ENCODE measurements around the gene MYLIP.

The MYLIP gene

GRCh38 chr6:16187176-16187575 lies 58.3 kb downstream of the MYLIP start:
- no peaks in the 10 kb centered on the region for H3K36me3 Mint-ChIP-seq
- no peaks in the 10 kb centered on the region for H3K9me3 Mint-ChIP-seq
- peaks cover 11% of the 10 kb centered on the region for H3K4me1 Mint-ChIP-seq
- no peak overlapping the region for H3K4me3 Mint-ChIP-seq
- no peaks in the 10 kb centered on the region for H3K27me3 Mint-ChIP-seq
- H3K27ac Mint-ChIP-seq: no peak overlapping the region
- no peak for ATAC-seq

- Mint-ChIP-seq H3K9me3 (no peaks in the 10 kb centered on the region), H3K27me3 (peaks cover 26% of the 10 kb centered on the region), H3K36me3 (no peaks in the 10 kb centered on the region), H3K27ac (no peak overlapping the region), H3K4me1 (no peaks in the 10 kb centered on the region), H3K4me3 (no peak overlapping the region)
- no peak for ATAC-seq
Measured at GRCh38 chr6:16190214-16190613, 61.3 kb downstream of the MYLIP start.

- peaks cover 39% of the 10 kb centered on the region for H3K27me3 Mint-ChIP-seq
- H3K27ac Mint-ChIP-seq: no peak overlapping the region
- H3K4me1 Mint-ChIP-seq: no peaks in the 10 kb centered on the region
- H3K36me3 Mint-ChIP-seq: no peaks in the 10 kb centered on the region
- ATAC-seq: no peak
- H3K4me3 Mint-ChIP-seq: no peak overlapping the region
- H3K9me3 Mint-ChIP-seq: no peaks in the 10 kb centered on the region
Measured at GRCh38 chr6:16196260-16196983, 67.5 kb downstream of the MYLIP start.

- H3K27me3 Mint-ChIP-seq: peaks cover 39% of the 10 kb centered on the region
- no peaks in the 10 kb centered on the region for H3K36me3 Mint-ChIP-seq
- no peaks in the 10 kb centered on the region for H3K4me1 Mint-ChIP-seq
Measured at GRCh38 chr6:16196984-16197546, 68.2 kb downstream of the MYLIP start.

More at GRCh38 chr6:16196984-16197546, 68.2 kb downstream of the MYLIP start:
- no peak overlapping the region for H3K4me3 Mint-ChIP-seq
- no peak overlapping the region for H3K27ac Mint-ChIP-seq
- no peak for ATAC-seq
- H3K9me3 Mint-ChIP-seq: no peaks in the 10 kb centered on the region
